GM19239 (cell line): Measurements from ENCODE around the gene PER1.
"Not testable (repeated sequence)": the region's sequence is repeated elsewhere in the genome, so short reads cannot be mapped to it uniquely, and the experiment has no call there.

Source experiments
- DNase-seq: peaks from one replicate; pipeline ENCODE4 v3.0.0; 2011; ENCODE audit warnings: low spot score; ENCODE audit not compliant: insufficient read length
- FAIRE-seq: peaks from 2 replicates; lab custom pipeline; 2011; peaks lifted over from hg19 to GRCh38; lab: Jason Lieb, UNC

The PER1 gene

DNA sequence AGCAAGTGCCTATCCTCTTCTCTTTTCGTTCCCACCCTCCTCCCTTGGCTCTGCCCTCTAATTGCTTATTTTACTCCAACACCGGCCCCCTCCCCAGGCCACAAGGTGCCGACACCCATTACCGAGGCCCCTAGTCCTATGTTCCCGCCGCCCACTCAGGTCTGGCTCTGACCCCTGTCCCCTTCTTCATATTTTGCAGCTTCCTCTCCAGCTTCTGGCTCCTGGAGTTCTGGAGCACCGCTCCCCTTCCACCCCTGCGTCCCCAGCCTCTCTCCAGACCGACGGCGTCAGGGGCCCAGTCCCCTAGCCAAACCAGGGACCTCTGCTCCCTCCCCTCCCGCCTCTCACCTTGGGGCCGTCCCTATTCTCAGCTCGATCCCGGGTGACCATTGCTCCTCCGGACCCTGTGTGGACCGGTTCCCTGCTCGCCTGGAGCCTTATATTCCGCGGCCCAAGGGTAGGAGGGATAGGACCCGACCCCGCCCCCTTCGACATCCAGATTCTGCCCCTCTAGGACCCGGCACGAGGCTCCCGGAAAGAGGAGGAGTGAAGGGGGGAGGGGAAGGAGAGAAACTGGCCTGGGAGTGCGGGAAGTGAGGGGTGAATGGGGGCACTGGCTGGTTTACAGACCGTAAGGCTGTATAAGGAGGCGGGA, 28.4 kb downstream of the PER1 start, which contains the start of gene HES7:
Gene HES7 (minus strand): TSS at position 412 of the 655 bp plus-strand sequence. CDS start 22 bp downstream, at position 390.
- DNase-seq (no peak), FAIRE-seq (no peak)

DNA sequence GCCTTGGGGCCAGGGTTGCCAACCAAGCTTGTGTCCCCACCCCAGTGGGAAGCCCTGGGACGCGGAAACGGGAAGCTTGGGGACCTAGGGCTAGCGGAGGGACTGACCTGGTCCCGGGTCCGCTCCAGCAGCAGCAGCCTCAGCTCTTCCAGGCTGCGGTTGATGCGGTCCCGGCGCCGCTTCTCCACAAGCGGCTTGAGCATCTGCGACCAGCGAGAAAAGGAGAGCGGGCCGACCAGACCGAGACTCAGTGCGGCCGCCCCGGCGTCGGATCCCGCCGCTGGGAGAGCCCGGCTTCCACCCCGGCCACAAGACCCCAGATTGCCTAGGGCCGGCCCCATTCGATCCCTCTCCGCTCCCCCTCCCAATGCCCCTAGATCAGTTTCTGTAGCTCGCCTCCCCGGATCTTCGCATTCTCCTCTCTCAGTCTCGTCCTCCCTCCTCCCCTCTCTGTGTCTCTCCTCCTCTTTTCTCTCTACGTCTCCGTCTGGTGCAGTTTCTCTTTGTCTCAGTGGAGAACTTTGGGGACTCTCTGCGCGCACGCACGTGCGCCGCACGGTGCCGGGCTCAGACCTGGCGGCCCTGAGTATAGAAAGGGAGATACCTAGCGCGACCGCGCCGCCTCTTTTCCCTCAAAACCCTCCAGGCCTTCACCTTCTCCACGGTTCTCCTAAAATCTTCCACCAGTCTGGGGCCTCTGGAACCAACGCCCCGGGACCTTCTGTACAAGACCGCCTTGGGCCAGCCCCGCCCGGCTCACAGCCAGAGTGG, 29.1 kb downstream of the PER1 start:
- DNase-seq (no peak), FAIRE-seq (no peak)

DNA sequence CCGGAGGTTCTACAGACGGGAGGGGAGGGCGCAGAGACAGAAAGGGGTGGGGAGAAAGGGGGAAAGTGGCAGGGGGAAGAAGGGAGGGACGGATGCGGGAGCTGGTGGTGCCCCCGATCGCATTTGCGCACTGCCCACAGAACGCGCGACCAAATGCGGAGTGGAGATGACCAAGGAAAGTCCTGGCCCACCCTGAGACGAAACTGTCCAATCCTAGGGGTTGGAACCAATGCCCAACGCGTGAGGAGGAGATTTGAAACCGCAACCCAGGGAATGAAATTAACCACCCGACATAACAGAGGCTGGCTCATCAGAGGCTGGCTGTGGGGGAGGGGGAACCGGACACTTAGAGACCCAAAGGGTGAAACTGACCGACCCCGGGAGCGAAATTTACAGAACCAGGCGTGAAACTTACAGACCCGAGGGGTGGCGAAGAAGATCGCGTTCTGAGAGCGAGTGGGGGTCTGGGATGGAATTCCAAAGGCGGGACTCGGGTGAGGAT, 29.7 kb downstream of the PER1 start:
- FAIRE-seq, result no peak
- no peak for DNase-seq

DNA sequence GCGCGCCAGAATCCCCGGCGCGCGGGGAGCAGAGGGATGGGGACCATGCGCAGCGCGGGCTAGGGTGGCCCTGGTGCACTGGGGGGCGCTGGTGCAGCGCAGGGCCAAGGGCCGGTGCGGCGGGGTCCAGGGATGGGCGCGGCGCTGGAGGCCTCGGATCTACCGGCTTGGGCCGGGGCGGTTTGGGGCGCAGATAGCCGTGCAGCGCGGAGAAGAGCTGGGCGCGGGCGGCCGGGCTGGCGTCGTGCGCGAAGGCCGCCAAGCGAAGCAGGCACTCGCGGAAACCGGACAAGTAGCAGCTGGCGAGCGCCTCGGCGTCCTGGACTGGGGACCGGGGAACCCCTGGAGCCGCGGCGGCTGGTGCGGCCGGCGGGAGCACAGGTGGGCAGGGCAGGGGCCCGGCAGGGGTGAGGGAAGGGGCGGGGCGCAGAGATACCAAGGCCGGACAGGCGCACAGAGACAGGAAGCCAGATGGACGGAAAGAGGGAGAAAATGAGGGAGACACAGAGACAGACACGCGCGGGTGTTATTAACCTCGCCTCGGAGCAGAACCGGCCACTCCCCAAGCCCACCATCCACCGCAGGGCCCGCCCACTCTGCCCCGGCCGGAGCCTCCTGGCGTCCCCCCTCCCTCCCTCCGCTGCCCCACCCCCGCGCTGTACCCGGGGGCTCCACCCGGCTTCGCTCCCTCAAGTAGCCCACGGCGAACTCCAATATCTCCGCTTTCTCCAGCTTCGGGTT, 30.4 kb downstream of the PER1 start:
- DNase-seq (no peak), FAIRE-seq (no peak)

DNA sequence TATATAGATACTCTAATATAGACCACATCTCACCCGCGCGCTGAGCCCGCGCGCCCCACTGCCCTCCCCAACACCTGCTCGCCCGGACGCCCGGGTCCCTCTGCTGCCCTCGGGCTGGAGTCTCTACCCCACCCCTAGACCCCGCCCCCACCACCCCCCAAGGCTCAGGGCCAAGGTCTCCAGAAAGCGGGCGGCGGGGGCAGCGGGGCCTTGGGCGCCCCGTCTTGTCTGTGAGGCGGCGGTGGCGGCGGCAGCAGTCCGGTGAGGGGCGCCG, 30.9 kb downstream of the PER1 start:
- DNase-seq, result no peak

DNA sequence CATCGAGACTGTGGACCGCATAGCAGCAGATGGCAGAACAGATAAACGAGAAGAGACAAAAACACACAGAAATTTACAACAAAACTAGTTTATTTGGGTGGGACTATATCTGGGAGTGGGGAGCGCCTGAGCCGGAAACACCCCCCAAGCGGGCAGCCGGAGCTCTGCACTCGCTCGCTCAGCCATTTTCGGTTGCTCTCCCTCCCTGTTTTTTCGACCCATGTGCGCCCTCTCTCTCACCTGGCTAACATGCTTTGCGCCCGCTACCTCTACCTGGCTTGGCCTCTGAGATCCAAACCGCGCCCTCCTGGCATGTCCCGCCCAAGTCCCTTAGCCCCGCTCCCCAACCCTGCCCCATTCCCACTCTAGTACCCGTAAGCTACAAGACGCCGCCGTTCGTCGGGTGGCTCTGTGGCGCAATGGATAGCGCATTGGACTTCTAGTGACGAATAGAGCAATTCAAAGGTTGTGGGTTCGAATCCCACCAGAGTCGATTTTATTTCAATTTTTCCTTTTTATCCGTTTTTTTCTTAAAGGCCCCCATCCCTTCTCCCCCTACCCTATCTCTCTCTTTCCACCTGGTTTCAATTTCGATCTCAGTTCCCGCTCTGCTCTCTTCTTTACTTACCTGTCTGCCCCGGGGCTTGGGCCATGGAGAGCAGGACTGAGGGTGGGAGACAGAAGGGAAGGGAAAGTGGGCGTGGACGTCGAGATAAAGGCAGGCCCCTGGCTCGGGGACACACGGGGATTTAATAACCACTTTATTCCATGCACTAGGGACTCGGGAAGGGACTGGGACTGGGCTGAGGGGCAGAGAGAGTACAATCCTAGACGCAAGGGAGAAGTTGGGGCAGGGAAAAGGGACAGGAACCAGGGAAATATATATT, 31.4 kb downstream of the PER1 start:
- FAIRE-seq (no peak), DNase-seq (no peak)

More for the DNA sequence above, 30.9 kb downstream of the PER1 start:
- FAIRE-seq, result no peak

DNA sequence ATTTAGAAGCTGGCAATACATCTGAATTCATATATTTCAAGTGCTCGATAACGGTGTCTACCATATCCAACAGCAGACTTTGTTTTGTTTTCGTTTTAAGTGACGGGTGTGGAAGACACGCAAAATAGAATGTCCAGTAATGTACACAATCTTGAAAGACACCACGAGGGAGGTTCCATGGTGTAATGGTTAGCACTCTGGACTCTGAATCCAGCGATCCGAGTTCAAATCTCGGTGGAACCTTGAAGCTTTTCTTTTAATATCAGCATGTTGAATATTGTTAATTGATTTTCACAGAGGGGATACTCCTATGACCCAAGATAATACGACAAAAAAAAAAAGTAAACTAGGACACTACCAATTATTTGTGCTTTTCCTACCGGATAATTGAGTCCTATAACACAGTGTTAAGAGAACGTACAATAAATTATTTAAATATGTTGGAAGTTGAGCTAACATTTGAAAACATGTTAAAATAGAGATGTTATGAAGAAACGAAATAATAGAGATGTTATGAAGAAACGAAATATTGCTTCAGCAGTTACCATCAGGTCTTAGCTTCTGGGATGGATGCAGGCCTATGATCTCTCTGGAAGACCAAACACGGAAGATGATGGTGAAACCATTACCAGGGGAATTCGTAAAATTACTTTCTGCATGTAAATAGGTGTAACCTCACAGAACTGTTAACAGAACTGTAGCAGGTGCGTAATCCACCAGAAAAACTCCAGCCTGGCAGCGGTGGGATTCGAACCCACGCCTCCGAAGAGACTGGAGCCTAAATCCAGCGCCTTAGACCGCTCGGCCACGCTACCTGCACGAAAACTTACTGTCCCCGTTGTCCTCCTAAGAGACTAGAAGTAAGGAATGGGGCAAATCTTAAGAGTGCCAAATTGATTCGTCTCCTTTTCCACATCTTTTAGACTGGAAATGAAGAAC, 32.4 kb downstream of the PER1 start:
- FAIRE-seq (peak; percentile 98), DNase-seq (no peak)

DNA sequence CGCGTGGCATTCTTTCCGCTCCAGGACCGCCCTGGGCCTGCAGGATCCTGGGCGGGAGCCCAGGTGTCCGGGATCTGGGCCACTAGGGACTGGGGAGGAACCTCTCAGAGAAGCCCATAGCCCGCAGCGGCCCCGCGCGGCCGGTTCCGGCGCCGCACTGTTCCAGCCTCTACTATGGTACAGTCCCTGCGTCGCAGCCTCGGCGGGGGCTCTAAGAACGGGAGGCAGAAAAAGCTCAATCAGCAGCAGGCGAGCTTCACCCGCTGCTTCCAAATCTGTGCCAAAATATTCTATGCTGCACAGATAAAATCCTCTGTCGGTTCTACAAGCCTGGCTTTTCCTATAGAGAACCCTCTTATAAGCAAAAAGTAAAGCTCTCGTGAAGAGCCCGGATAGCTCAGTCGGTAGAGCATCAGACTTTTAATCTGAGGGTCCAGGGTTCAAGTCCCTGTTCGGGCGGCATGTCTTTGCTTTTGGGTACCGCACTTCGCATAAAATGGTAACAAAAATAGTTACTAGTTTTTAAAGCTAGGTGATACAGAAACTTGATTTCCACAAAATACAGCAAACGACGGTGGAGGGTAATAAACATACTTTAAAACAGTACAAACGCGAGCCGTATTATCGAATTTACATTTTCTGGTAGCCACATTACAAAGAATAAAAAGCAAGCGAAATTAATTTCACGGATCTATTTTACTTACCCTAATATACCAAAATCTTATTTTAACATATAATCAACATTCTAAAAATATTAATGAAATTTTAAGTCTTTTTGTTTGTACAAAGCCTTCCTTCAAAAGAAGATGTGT, 33.2 kb downstream of the PER1 start:
- DNase-seq (no peak), FAIRE-seq (peak; percentile 87)

DNA sequence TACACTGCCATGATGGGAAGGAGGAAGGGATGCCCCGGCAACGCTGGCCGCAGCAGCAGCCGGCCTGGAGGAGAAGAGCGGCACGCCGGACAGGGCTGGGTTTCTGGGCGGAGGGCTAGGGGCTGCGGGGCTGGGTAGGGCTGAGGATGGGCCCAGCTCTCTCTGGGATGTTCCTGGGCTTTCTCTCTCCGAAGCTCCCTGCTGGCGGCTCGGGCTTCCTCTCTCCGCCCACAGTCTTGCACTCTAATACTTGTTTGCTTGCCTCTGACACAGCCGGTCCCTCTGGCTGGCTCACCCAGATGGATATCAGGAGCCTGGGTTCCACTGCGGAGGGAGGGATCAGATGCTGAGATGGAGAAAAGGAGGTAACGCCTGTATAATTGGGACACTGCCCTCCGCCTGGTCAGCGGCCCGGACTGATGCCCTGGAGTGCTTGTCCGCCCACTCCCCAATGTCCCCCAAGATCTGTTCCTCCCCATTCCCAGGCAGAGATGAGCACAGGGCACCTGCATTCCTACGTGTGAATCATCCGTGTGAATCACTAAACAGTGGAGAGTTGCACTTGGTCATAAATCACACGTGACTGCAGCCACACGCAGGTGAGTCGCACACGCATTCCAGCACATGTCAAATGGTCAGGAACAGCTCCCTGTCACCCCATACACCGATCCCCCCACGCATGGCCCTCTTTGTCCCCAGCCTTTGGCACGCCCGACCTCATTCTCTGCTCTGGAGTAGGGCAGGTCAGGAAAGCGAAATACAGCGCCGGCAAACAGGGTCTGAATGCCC, 34.0 kb downstream of the PER1 start, which contains the start of gene ALOXE3:
Gene ALOXE3 (minus strand): TSS at position 535 of the 789 bp plus-strand sequence. CDS start 524 bp downstream, at position 11.
- no peak for DNase-seq
- no peak for FAIRE-seq

DNA sequence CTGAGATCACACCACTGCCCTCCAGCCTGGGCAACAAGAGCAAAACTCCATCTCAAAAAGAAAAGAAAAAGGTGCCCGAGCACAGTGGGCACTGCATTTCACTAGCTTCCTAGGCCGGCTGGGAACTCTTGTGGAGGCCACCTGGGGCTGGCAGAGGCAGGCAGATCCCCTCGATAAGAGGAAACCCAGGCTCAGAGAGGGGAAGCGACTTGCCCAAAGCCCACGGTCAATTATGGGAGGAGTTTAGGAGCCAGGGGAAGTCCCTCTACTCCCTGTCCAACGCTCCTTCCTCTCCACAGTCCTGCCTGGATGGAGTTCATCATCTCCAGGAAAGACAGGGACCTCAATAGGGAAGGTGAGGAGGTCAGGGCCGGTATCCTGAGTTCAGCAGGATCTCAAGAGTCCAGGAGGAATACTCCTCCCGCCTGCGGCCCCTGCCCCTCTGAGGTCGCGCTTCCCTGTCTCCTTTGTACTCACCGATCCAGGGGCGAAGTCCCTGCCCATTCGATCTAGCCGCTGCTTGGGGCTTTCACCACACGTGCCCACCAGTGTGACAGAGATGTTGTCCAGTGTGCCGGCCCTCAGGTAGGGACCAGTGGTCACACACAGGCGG, 34.7 kb downstream of the PER1 start:
- DNase-seq (no peak), FAIRE-seq (no peak)

DNA sequence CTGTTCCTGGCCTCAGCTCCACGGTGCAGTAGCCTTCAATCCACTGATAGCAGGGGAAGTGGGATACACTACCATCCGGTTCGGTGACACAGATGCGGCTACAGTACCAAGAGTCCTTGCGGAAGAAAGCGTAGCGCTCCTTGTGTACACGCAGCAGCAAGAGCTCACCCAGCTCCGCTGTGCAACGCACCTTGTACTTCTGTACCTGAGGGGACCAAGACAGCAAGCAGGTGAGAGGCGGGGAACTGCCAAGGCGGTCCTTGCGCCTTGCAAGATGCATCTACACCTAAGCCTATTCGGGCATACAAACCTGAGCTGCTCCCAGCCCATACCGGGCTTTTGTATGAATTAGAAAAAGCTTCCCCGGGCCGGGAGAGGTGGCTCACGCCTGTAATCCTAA, 35.4 kb downstream of the PER1 start:
- FAIRE-seq, result no peak
- no peak for DNase-seq

DNA sequence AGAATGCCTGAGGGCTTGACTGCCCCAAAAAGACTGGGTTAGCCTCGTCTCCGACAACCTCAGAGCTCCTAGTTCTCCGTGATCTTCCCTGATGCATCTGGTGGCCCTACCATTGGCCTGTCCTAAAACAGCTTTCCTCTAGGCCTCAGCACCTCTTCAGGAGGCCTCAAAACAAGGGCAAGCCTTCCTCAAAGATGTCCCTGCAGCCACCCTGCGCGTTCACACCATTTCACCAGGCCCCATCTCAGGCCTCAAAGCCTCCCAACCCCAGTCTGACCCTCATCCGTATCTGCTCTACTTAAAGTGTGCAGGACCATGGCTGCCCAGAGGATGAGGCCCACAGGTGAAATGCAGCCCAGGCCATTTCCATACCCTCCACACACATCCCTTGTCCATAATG, 41.3 kb downstream of the PER1 start:
- FAIRE-seq, result no peak

DNA sequence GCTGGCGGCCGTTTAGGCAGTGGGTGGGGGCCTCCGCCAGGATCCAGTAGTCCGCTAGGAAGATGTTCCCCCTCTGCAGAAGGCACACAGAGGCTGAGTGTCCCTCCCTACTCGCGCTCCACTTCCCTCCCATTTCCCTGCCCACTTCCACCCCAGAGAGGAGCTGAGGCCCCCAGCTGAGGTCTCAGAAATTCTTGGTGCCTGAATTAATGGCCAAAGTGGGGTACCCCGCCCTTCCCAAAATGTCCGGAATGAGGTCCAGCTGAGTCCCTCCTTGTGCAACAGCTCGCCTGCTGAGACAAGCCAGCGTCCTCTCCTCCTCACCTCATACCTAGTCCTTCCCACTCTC, 41.8 kb downstream of the PER1 start:
- FAIRE-seq, result no peak
- DNase-seq, result no peak

More for the DNA sequence above, 41.3 kb downstream of the PER1 start:
- no peak for DNase-seq

DNA sequence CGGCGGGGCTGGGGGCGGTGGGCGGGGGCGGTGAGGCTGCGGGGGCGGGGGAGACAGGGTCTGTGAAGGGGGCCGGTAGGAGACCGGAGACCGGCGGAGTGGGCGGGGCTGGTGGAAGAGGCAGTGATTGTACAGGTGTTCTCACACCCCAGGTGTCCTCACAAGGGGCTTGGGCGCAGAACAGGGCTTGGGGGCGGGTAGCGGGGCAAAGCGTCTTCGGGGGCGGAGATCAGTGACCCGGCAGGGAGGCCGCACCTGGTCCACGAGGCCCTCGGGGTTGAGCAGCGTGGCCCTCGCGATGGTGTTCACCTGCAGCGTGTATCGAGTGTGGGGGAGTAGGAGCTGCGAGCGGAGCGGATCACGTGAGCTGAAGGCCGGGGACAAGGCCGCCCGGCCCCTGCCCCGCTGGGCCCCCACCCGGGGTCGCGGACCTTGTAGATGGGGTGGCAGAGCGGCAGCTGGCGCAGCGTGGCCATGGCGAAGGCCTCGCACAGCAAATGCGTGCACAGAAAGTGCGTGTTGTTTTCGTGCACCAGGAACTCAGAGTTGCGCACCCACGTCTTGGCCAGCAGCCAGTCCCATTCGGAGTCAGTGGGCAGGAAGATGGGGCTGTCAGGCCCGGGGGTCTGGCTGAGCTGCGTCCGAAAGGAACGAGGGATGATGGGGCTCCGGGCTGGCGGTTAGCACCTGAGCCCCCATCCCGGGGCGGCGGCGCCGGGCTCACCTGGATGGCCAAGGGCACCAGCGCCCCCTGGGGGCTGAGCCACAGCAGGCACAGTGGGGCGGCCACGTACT, 42.3 kb downstream of the PER1 start:
- FAIRE-seq (peak; percentile 68), DNase-seq (peak; percentile 74)

DNA sequence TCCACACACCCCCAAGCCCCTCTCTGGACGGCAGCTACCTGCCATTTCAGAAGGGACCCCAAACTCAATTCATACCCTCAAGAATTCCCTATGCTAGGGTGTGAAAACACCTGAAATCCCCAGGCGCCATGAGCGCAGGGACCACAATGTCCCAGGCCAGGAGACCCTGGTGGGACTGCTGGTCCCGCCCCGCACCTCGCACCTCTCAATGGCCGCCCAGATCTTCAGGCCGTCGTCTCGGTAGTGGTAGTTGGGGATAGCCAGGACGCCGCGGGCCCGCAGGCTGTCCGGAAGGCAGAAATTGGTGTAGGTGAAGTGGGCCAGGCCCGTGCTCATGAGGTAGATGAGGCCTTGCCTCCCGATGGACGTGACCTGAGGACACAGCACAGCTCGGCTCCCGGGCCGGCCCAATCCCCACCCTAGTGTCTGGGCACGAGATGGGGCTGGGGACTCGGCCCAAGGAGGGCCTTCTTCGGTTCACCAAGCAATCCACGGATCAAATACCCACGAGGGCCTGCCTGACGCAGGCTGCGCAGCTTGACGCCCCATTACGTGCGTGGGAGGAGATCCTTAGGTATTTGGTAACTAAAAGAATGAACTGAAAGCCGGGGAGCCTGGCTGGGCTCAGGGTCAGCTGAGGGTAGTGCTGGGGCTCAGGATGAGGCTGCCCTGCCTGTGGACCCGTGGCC, 43.1 kb downstream of the PER1 start:
- no peak for FAIRE-seq
- DNase-seq, result no peak

DNA sequence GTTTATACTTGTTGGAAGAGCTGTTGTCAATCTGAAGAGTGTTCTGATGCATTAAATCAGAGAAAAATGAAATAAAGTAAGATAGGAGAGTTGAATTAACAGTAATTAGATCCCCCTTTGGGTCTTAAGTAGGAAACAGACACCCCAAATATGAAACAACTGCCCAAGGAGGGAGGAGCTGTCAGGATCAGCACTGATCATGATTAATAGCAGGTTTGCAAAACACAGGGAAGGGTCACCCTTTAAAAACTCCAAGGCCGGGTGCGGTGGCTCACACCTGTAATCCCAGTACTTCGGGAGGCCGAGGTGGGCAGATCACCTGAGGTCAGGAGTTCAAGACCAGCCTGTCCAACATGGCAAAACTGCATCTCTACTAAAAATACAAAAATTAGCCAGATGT, 45.2 kb downstream of the PER1 start:
- not testable (repeated sequence) for FAIRE-seq

More for the DNA sequence above, 45.2 kb downstream of the PER1 start:
- DNase-seq, result not testable (repeated sequence)
